Muscle layer of colon (tissue), 2 donors: ENCODE results near the gene NIN.

Experiments used
- H3K27ac ChIP-seq: one replicate; pipeline ENCODE4 v1.7.0; 2013; ENCODE audit warnings: low read depth, mild to moderate bottlenecking, low read length, moderate library complexity
- H3K27me3 ChIP-seq, 2 donors: one replicate each; pipeline ENCODE4 v1.7.0; 2013; ENCODE audit warnings: low read length in 2 of 2, mild to moderate bottlenecking in 2 of 2; ENCODE audit not compliant: insufficient read depth in 2 of 2, control insufficient read depth in 1 of 2
- H3K36me3 ChIP-seq: one replicate; pipeline ENCODE4 v1.7.0; 2013; ENCODE audit warnings: mild to moderate bottlenecking, low read length; ENCODE audit not compliant: insufficient read depth
- H3K4me1 ChIP-seq: one replicate; pipeline ENCODE4 v1.7.0; 2013; ENCODE audit warnings: mild to moderate bottlenecking, low read length; ENCODE audit not compliant: insufficient read depth
- H3K4me3 ChIP-seq, 2 donors: one replicate each; pipeline ENCODE4 v1.7.0; 2013; ENCODE audit warnings: low read length in 2 of 2, low read depth in 1 of 2, mild to moderate bottlenecking in 1 of 2, moderate library complexity in 1 of 2
- H3K9ac ChIP-seq: one replicate; pipeline ENCODE4 v1.7.0; 2013; ENCODE audit warnings: low read length
- H3K9me3 ChIP-seq: one replicate; pipeline ENCODE4 v1.7.0; 2013; ENCODE audit warnings: mild to moderate bottlenecking, low read length
- donor health status: abdominal sarcoma.
- donor health status: Adenocarcinoma of cecum.

The NIN gene

GRCh38 chr14:50744231-50744630 is 86.7 kb downstream of the NIN start:
- H3K4me1 ChIP-seq, result peaks cover 3% of the 10 kb centered on the region
- no peaks in the 10 kb centered on the region for H3K9me3 ChIP-seq
- no peak overlapping the region for H3K27ac ChIP-seq
- H3K27me3 ChIP-seq, result no peaks in the 10 kb centered on the region
- peaks cover 34% of the 10 kb centered on the region for H3K36me3 ChIP-seq
- no peak overlapping the region for H3K4me3 ChIP-seq
- H3K9ac ChIP-seq, result no peak overlapping the region

GRCh38 chr14:50741567-50741966 is 89.4 kb downstream of the NIN start:
- Histone ChIP-seq H3K4me3 (no peak overlapping the region), H3K27me3 (no peaks in the 10 kb centered on the region), H3K4me1 (peaks cover 4% of the 10 kb centered on the region), H3K36me3 (peaks cover 39% of the 10 kb centered on the region), H3K27ac (no peak overlapping the region), H3K9me3 (no peaks in the 10 kb centered on the region), H3K9ac (no peak overlapping the region)

GRCh38 chr14:50740856-50741255 is 90.1 kb downstream of the NIN start:
- H3K36me3 ChIP-seq, result peaks cover 39% of the 10 kb centered on the region
- H3K4me1 ChIP-seq, result peaks cover 4% of the 10 kb centered on the region
- no peaks in the 10 kb centered on the region for H3K9me3 ChIP-seq
- H3K9ac ChIP-seq, result no peak overlapping the region
- no peak overlapping the region for H3K27ac ChIP-seq
- no peak overlapping the region for H3K4me3 ChIP-seq
- no peaks in the 10 kb centered on the region for H3K27me3 ChIP-seq

GRCh38 chr14:50739186-50739585 is 91.8 kb downstream of the NIN start:
- Histone ChIP-seq H3K27me3 (no peaks in the 10 kb centered on the region), H3K4me1 (peaks cover 4% of the 10 kb centered on the region), H3K4me3 (no peak overlapping the region), H3K36me3 (peaks cover 41% of the 10 kb centered on the region), H3K27ac (no peak overlapping the region), H3K9ac (no peak overlapping the region), H3K9me3 (no peaks in the 10 kb centered on the region)

GRCh38 chr14:50736932-50737419 is 94.0 kb downstream of the NIN start:
- Histone ChIP-seq H3K9ac (no peak overlapping the region), H3K36me3 (peaks cover 42% of the 10 kb centered on the region), H3K4me3 (no peak overlapping the region), H3K27ac (no peak overlapping the region), H3K4me1 (peaks cover 4% of the 10 kb centered on the region), H3K27me3 (no peaks in the 10 kb centered on the region), H3K9me3 (no peaks in the 10 kb centered on the region)

GRCh38 chr14:50734950-50735695 is 95.8 kb downstream of the NIN start:
- Histone ChIP-seq H3K9ac (no peak overlapping the region), H3K27ac (no peak overlapping the region), H3K36me3 (peaks cover 34% of the 10 kb centered on the region), H3K4me3 (no peak overlapping the region), H3K27me3 (no peaks in the 10 kb centered on the region), H3K9me3 (no peaks in the 10 kb centered on the region), H3K4me1 (peaks cover 4% of the 10 kb centered on the region)

- Histone ChIP-seq H3K4me3 (no peak overlapping the region), H3K27ac (no peak overlapping the region), H3K4me1 (no peaks in the 10 kb centered on the region), H3K36me3 (peaks cover 44% of the 10 kb centered on the region), H3K27me3 (no peaks in the 10 kb centered on the region), H3K9me3 (no peaks in the 10 kb centered on the region), H3K9ac (no peak overlapping the region)
These were observed 97.5 kb downstream of the NIN start for GRCh38 chr14:50733494-50733893.

- no peak overlapping the region for H3K9ac ChIP-seq
- no peak overlapping the region for H3K4me3 ChIP-seq
- no peaks in the 10 kb centered on the region for H3K27me3 ChIP-seq
- no peaks in the 10 kb centered on the region for H3K9me3 ChIP-seq
- H3K27ac ChIP-seq, result no peak overlapping the region
- H3K4me1 ChIP-seq, result no peaks in the 10 kb centered on the region
- peaks cover 57% of the 10 kb centered on the region for H3K36me3 ChIP-seq
These were observed 102.1 kb downstream of the NIN start for GRCh38 chr14:50728836-50729235.

- Histone ChIP-seq H3K4me3 (no peak overlapping the region), H3K4me1 (no peaks in the 10 kb centered on the region), H3K36me3 (peaks cover 53% of the 10 kb centered on the region), H3K9me3 (no peaks in the 10 kb centered on the region), H3K27me3 (no peaks in the 10 kb centered on the region), H3K9ac (no peak overlapping the region), H3K27ac (no peak overlapping the region)
These were observed 104.4 kb downstream of the NIN start for GRCh38 chr14:50726372-50727107.

GRCh38 chr14:50725761-50726160 is 105.2 kb downstream of the NIN start:
- no peaks in the 10 kb centered on the region for H3K9me3 ChIP-seq
- no peaks in the 10 kb centered on the region for H3K27me3 ChIP-seq
- no peak overlapping the region for H3K9ac ChIP-seq
- H3K4me3 ChIP-seq, result no peak overlapping the region
- H3K36me3 ChIP-seq, result peaks cover 53% of the 10 kb centered on the region
- H3K27ac ChIP-seq, result no peak overlapping the region
- H3K4me1 ChIP-seq, result no peaks in the 10 kb centered on the region

GRCh38 chr14:50719911-50720759 is 110.8 kb downstream of the NIN start:
- Histone ChIP-seq H3K9me3 (no peaks in the 10 kb centered on the region), H3K36me3 (peaks cover 20% of the 10 kb centered on the region), H3K27me3 (no peaks in the 10 kb centered on the region), H3K4me1 (no peaks in the 10 kb centered on the region), H3K9ac (no peak overlapping the region), H3K4me3 (no peak overlapping the region), H3K27ac (no peak overlapping the region)
